Forelimb muscle (tissue), 1 donor: Measurements from ENCODE around the gene DNM3. TPM values are rescaled to one million over a fixed set of nuclear protein-coding genes. Genes with fewer than 3 reads are reported as not detected.

ENCODE experiments used
- DNase-seq: peaks from one replicate; pipeline ENCODE4 v3.0.0-alpha.2; 2013; ENCODE audit warnings: low read depth
- polyA plus RNA-seq: library from polyadenylated mRNA; unstranded; fragments of 120-200 nt; gene quantifications from one replicate; pipeline ENCODE4 v1.2.1, GENCODE V29; 2013; ENCODE audit not compliant: insufficient read length

Gene DNM3
- polyA plus RNA-seq, 1 donor: 3.0 TPM

- no peak for DNase-seq
Measured at GRCh38 chr1:171817511-171818265, 23.6 kb upstream of the DNM3 start.

- DNase-seq: no peak
Measured at GRCh38 chr1:171819946-171820345, 21.4 kb upstream of the DNM3 start.

GRCh38 chr1:171826973-171827372 lies 14.3 kb upstream of the DNM3 start:
- no peak for DNase-seq

- no peak for DNase-seq
Measured at GRCh38 chr1:171828794-171829193, 12.5 kb upstream of the DNM3 start.

- DNase-seq: no peak
Measured at GRCh38 chr1:171833091-171833825, 8.0 kb upstream of the DNM3 start.

- no peak for DNase-seq
Measured at GRCh38 chr1:171834821-171835220, 6.5 kb upstream of the DNM3 start.

GRCh38 chr1:171835891-171836290 lies 5.4 kb upstream of the DNM3 start:
- DNase-seq: no peak

GRCh38 chr1:171841931-171842761 lies 848 bp downstream of the DNM3 start:
- DNase-seq: no peak

- DNase-seq: no peak
Measured at GRCh38 chr1:171844381-171844780, 3.1 kb downstream of the DNM3 start.

GRCh38 chr1:171845998-171846397 lies 4.7 kb downstream of the DNM3 start:
- DNase-seq: no peak

GRCh38 chr1:171849245-171849898 lies 8.1 kb downstream of the DNM3 start:
- no peak for DNase-seq

- no peak for DNase-seq
Measured at GRCh38 chr1:171850651-171851350, 9.5 kb downstream of the DNM3 start.

GRCh38 chr1:171852272-171852671 lies 11.0 kb downstream of the DNM3 start:
- no peak for DNase-seq

- no peak for DNase-seq
Measured at GRCh38 chr1:171855381-171855780, 14.1 kb downstream of the DNM3 start.

- DNase-seq: no peak
Measured at GRCh38 chr1:171858696-171859095, 17.4 kb downstream of the DNM3 start.

GRCh38 chr1:171860696-171861095 lies 19.4 kb downstream of the DNM3 start:
- no peak for DNase-seq

- DNase-seq: no peak
Measured at GRCh38 chr1:171863531-171863930, 22.2 kb downstream of the DNM3 start.

- DNase-seq: no peak
Measured at GRCh38 chr1:171864308-171864707, 23.0 kb downstream of the DNM3 start.

- no peak for DNase-seq
Measured at GRCh38 chr1:171865106-171865505, 23.8 kb downstream of the DNM3 start.

- no peak for DNase-seq
Measured at GRCh38 chr1:171867236-171867635, 25.9 kb downstream of the DNM3 start.

- DNase-seq: no peak
Measured at GRCh38 chr1:171868217-171868803, 27.0 kb downstream of the DNM3 start.
